Neural progenitor cell (in vitro differentiated cells): ENCODE results near the gene GPATCH4.
"Not testable (repeated sequence)": the region's sequence is repeated elsewhere in the genome, so short reads cannot be mapped to it uniquely, and the experiment has no call there.

ENCODE experiments used
- EZH2 ChIP-seq: fragments of 200-600 bp; sonication (generic); IDR thresholded peaks from 2 replicates; pipeline ENCODE4 v1.6.1; 2017; ENCODE audit warnings: antibody characterized with exemption, mild to moderate bottlenecking, moderate library complexity
- EZH2phosphoT487 ChIP-seq: fragments of 200-600 bp; sonication (generic); IDR thresholded peaks from 2 replicates; pipeline ENCODE4 v1.6.1; 2017; ENCODE audit warnings: antibody characterized with exemption
- TF ChIP-seq, protein P1 (sequence below): fragments of 200-600 bp; sonication (generic); IDR thresholded peaks from 2 replicates; pipeline ENCODE4 v1.5.1; 2017; ENCODE audit warnings: antibody characterized with exemption, mild to moderate bottlenecking

DNA sequence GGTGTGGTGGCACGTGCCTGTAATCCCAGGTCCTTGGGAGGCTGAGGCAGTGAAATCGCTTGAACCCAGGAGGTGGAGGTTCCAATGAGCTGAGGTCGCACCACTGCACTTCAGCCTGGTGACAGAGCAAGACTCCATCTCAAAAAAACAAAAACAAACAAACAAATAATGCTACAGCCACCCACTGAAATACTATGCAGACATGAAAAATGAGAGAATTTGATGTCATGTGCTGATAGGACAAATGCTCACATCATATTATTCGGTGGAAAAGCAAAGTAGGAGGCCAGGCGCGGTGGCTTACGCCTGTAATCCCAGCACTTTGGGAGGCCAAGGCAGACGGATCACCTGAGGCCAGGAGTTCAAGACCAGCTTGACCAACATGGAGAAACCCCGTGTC, 8.8 kb upstream of the GPATCH4 start:
- TF ChIP-seq, protein P1, sequence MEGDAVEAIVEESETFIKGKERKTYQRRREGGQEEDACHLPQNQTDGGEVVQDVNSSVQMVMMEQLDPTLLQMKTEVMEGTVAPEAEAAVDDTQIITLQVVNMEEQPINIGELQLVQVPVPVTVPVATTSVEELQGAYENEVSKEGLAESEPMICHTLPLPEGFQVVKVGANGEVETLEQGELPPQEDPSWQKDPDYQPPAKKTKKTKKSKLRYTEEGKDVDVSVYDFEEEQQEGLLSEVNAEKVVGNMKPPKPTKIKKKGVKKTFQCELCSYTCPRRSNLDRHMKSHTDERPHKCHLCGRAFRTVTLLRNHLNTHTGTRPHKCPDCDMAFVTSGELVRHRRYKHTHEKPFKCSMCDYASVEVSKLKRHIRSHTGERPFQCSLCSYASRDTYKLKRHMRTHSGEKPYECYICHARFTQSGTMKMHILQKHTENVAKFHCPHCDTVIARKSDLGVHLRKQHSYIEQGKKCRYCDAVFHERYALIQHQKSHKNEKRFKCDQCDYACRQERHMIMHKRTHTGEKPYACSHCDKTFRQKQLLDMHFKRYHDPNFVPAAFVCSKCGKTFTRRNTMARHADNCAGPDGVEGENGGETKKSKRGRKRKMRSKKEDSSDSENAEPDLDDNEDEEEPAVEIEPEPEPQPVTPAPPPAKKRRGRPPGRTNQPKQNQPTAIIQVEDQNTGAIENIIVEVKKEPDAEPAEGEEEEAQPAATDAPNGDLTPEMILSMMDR: not testable (repeated sequence)
- TF ChIP-seq EZH2, EZH2phosphoT487: not testable (repeated sequence)
